AG10803 (cell line): ENCODE data around the gene KCNJ6.

Source experiments
- DNase-seq: peaks from one replicate; pipeline ENCODE4 v3.0.0; 2010; ENCODE audit warnings: low read depth
- H3K4me3 ChIP-seq: 2 replicates; pipeline ENCODE4 v1.5.1; 2011; ENCODE audit warnings: mild to moderate bottlenecking, low read length, control low read depth
- TF ChIP-seq, protein P1 (sequence below): conservative IDR thresholded peaks from 2 replicates; pipeline ENCODE4 v1.5.1; 2011; ENCODE audit warnings: mild to moderate bottlenecking, low read length, control low read depth, inconsistent platforms

KCNJ6 gene

GRCh38 chr21:37940691-37941090 is 24.4 kb upstream of the KCNJ6 start:
- TF ChIP-seq, protein P1, sequence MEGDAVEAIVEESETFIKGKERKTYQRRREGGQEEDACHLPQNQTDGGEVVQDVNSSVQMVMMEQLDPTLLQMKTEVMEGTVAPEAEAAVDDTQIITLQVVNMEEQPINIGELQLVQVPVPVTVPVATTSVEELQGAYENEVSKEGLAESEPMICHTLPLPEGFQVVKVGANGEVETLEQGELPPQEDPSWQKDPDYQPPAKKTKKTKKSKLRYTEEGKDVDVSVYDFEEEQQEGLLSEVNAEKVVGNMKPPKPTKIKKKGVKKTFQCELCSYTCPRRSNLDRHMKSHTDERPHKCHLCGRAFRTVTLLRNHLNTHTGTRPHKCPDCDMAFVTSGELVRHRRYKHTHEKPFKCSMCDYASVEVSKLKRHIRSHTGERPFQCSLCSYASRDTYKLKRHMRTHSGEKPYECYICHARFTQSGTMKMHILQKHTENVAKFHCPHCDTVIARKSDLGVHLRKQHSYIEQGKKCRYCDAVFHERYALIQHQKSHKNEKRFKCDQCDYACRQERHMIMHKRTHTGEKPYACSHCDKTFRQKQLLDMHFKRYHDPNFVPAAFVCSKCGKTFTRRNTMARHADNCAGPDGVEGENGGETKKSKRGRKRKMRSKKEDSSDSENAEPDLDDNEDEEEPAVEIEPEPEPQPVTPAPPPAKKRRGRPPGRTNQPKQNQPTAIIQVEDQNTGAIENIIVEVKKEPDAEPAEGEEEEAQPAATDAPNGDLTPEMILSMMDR: no peak
- no peak overlapping the region for H3K4me3 ChIP-seq
- no peak for DNase-seq

DNA sequence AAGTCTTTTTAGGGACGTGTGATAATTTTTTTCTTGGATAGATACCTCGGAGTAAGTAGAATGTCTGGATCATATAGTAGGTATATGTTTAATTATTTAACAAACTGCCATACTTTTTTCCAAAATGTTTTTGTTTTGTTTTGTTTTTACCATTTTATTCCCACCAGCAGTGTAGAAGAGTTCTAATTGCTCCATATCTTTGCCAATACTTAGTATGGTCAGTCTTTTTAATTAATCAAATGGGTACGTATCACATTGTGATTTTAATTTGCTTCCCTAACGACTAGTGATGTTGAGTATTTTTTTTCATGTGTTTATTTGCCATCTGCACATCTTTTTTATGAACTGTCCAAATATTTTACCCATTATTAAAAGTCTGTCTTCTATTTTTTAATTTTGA is 23.6 kb upstream of the KCNJ6 start:
- H3K4me3 ChIP-seq: no peak overlapping the region
- TF ChIP-seq, protein P1: no peak
- no peak for DNase-seq

DNA sequence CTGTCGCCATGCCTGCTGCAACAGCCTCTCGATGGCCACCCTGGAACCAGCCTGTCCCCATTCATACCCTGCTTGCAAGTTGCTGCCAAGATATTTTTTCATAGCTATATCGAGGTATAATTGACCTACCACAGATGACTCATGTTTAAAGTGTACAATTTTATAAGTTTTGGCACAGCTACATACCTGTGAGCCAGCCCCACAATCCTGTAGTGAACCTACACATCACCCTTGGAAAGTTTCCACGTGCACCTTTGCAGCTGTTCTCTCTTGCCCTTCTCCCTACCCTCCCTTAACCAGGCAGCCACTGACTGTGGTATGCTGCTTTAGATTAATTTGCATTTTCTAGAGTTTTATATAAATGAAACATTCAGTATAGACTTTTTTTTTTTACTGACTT is 23.0 kb upstream of the KCNJ6 start:
- TF ChIP-seq, protein P1: no peak
- DNase-seq: no peak
- no peak overlapping the region for H3K4me3 ChIP-seq

DNA sequence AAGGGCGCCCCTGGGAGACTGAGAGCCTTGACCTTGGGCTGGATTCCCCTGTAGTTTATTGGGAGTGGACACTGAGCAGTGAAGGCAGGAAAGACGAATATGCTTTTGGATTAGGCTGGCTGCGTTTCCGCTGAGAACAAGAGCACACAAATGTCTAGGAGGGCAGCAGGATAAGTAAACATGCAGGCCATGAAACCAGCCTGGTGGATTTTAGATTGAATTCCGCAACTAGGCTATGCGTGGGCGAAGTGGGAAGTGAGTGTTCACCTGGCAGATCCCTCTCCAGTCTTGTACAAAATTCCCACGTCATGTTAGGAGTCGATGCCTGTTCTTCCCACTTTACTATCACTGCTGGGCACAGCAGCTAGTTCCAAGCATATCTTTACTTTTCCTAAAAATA is 21.4 kb upstream of the KCNJ6 start:
- no peak for DNase-seq
- no peak overlapping the region for H3K4me3 ChIP-seq
- TF ChIP-seq, protein P1: no peak

DNA sequence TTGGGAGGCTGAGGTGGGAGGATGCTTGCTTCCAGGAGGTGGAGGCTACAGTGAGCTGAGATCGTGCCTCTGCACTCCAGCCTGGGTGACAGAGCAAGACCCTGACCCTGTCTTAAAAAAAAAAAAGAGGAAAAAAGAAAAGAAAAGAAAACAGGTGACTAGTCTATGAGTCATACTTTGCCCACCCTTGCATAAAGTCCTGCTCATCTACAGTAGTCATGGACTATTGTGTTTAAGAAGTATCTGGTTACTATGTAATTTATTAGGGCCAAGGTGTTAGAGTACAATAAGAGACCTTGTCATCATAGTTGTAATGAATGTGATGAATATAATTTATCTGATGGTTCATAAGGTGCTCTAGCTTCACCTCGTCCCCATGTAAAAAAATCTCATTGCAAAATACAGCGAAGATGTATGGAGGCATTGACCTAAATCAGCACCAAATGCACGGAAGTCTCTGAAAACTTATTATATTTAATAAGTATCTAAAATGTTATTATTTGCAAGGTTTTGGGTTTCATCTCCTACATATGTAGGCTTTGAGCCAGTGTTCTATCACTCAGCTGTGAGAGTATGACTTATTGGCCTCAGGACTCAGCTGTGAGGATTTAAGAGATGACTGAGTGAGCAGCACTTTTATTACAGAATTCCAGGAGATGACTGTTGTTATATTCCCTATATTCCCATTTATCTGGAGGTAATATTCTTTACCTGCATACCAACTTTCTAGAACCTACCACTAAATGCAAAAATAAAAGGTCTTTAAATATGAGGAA is 19.9 kb upstream of the KCNJ6 start:
- TF ChIP-seq, protein P1: no peak
- no peak overlapping the region for H3K4me3 ChIP-seq
- DNase-seq: no peak

GRCh38 chr21:37932936-37933335 is 16.7 kb upstream of the KCNJ6 start:
- H3K4me3 ChIP-seq: no peak overlapping the region
- TF ChIP-seq, protein P1: no peak
- DNase-seq: no peak

DNA sequence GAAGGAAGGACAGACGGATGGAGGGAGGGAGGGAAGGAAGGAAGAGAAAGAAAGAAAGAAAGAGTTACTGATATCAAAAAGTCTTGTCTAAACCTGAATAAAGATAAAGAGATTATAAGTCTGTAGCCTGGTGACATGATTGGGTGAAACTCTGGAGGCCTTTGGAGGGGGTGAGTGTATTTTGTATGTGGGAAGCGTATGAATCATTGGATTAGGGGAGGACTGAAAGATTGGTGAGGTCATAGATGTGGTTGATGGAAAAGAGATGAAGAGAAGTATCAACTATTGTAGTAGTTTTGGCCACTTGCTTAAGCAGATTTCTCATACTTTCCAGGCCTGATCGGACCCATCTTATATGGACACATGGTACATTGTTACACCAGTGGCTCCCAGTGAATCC is 11.5 kb upstream of the KCNJ6 start:
- no peak for DNase-seq
- H3K4me3 ChIP-seq: no peak overlapping the region
- TF ChIP-seq, protein P1: no peak
